K562 (cell line): ENCODE results near the gene ADAT2. TPM values are rescaled to one million over a fixed set of nuclear protein-coding genes. Genes with fewer than 3 reads are reported as not detected.

Experiments used
- FOXP4 ChIP-seq: sonication (generic); formaldehyde crosslinking; IDR thresholded peaks from 2 replicates; pipeline ENCODE4 v1.8.0; 2022; ENCODE audit warnings: mild to moderate bottlenecking, missing genetic modification reagents, borderline replicate concordance
- KDM2B ChIP-seq: fragments of 250-450 bp; sonication (Bioruptor Pico); IDR thresholded peaks from 2 replicates; pipeline ENCODE4 v1.8.0; 2021; ENCODE audit warnings: mild to moderate bottlenecking, moderate library complexity
- ZNF280B ChIP-seq: fragments of 250-450 bp; sonication (Bioruptor Pico); IDR thresholded peaks from 2 replicates; pipeline ENCODE4 v1.5.1; 2021; ENCODE audit warnings: mild to moderate bottlenecking
- ZNF407 ChIP-seq: fragments of 450-650 bp; IDR thresholded peaks from 2 replicates; pipeline ENCODE4 v1.6.1; 2016; ENCODE audit warnings: low read depth
- ZNF740 ChIP-seq, 3 experiments: fragments of 200-800 bp in 1 of 3; sonication (Bioruptor generic) in 1 of 3; sonication (generic) in 1 of 3; formaldehyde crosslinking in 1 of 3; IDR thresholded peaks; 2 replicates each; pipeline versions ENCODE4 v1.6.1 to v1.8.0; 2016 to 2022; ENCODE audit warnings: mild to moderate bottlenecking in 2 of 3, missing compliant biosample characterization in 2 of 3, missing genetic modification characterization in 2 of 3, missing genetic modification reagents in 1 of 3
- polyA plus RNA-seq, 8 experiments: library from polyadenylated mRNA; depleted of rRNA in 4 of 8; stranded (reverse) in 5 of 8; unstranded in 3 of 8; fragments of >200 nt; fragmentation: Nextera tagmentation in 2 of 8; fragmentation: Illumina TruSeq in 1 of 8; extraction: Ambion mirVana in 2 of 8; extraction: Trizol in 1 of 8; gene quantifications; 2 replicates each; pipeline versions ENCODE4 v1.2.1 to v1.2.3, GENCODE V29; 2011 to 2014; ENCODE audit warnings: inconsistent platforms in 1 of 8, missing spikeins in 1 of 8
- total RNA-seq, 7 experiments: library from RNA; depleted of rRNA in 6 of 7; stranded (reverse); fragments of >200 nt in 6 of 7; fragmentation: Illumina TruSeq in 2 of 7; extraction: Trizol in 2 of 7; gene quantifications; 2 replicates each; pipeline versions ENCODE4 v1.2.1 to v1.2.3, GENCODE V29; 2011 to 2021; ENCODE audit warnings: low replicate concordance in 1 of 7

Gene ADAT2
- total and polyA plus RNA-seq, 9 of the 15 experiments (the other 6 are each of a cell fraction or from before 2014, with no cell fraction given) = 13.0 to 62.5 (median 31.7) TPM

- TF ChIP-seq ZNF280B (CRISPR knock-in tag) (no peak), KDM2B (CRISPR knock-in tag) (peak; percentile 92), FOXP4 (CRISPR knock-in tag) (peak; percentile 15; the same call in 1 of the 2 replicates), ZNF740 (CRISPR knock-in tag; IDR thresholded peaks at IDR 0.05) (peak; percentile 71; the same call in 1 of the 2 replicates), ZNF740 (tag; IDR thresholded peaks at IDR 0.05) (no peak), ZNF407 (peak; percentile 87)
These were observed at the start of gene ADAT2, which contains the start of gene PEX3 (continued) for GRCh38 chr6:143450453-143451371.
